22Rv1 (cell line): ENCODE data around the gene SEL1L.

Experiments
- H3K27ac ChIP-seq: fragments of 450-650 bp; 2 replicates; pipeline ENCODE4 v1.5.1; 2017
- ZFX ChIP-seq: fragments of 450-650 bp; IDR thresholded peaks from 2 replicates; pipeline ENCODE4 v1.6.1; 2017; ENCODE audit warnings: antibody characterized with exemption, borderline replicate concordance
- TF ChIP-seq, protein P1 (sequence below): fragments of 450-650 bp; IDR thresholded peaks from 2 replicates; pipeline ENCODE4 v1.5.1; 2017; ENCODE audit warnings: mild to moderate bottlenecking

SEL1L gene

DNA sequence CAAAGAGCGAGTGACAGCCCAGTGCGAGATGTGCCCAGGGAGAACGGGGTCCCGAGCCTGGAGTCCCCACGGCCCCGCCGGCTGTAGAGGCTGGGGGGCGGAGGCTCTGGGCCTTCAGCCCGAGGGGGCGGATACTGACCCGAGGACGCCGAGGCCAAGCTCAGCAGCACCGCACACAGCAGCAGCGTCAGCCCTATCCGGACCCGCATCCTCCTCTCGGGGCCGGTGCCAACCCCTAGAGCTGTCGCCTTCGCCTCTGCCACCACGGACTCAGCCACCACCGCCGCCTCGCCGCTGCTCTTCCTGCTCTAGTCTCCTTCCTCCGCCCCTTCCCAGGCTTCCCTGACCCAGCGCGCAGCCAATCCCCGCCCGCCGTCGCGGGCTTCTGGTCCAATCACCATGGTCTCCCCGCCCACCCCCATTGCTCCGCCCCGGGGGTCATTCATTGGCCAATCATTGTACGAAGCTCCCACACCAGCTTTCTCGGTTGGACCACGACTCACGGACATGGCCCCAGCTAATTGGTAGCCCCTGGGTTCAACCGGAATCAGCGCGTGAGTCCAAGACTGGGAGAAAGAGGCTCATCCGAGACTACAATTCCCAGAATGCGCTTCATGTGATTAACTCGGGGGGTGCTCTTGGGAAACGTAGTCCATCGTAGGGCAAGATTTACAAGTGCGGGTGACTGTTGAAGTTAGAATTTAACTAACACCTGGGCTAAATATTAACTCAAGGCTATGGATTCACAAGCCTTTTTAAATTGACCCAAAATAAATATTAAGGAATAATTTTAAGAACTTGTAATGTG lies at the start of gene SEL1L:
Gene SEL1L, minus strand, starts transcription at position 318 of the 808 bp plus-strand sequence. Its CDS starts 109 bp downstream, at position 209.
- peak within 1 kb of the TSS; percentile 75 for H3K27ac ChIP-seq
- TF ChIP-seq ZFX = no peak
- TF ChIP-seq, protein P1, sequence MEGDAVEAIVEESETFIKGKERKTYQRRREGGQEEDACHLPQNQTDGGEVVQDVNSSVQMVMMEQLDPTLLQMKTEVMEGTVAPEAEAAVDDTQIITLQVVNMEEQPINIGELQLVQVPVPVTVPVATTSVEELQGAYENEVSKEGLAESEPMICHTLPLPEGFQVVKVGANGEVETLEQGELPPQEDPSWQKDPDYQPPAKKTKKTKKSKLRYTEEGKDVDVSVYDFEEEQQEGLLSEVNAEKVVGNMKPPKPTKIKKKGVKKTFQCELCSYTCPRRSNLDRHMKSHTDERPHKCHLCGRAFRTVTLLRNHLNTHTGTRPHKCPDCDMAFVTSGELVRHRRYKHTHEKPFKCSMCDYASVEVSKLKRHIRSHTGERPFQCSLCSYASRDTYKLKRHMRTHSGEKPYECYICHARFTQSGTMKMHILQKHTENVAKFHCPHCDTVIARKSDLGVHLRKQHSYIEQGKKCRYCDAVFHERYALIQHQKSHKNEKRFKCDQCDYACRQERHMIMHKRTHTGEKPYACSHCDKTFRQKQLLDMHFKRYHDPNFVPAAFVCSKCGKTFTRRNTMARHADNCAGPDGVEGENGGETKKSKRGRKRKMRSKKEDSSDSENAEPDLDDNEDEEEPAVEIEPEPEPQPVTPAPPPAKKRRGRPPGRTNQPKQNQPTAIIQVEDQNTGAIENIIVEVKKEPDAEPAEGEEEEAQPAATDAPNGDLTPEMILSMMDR = no peak

- no peak for TF ChIP-seq ZFX
- TF ChIP-seq, protein P1 = no peak
- no peak overlapping the region for H3K27ac ChIP-seq
These were observed 48.8 kb upstream of the SEL1L start for GRCh38 chr14:81582420-81582819.

DNA sequence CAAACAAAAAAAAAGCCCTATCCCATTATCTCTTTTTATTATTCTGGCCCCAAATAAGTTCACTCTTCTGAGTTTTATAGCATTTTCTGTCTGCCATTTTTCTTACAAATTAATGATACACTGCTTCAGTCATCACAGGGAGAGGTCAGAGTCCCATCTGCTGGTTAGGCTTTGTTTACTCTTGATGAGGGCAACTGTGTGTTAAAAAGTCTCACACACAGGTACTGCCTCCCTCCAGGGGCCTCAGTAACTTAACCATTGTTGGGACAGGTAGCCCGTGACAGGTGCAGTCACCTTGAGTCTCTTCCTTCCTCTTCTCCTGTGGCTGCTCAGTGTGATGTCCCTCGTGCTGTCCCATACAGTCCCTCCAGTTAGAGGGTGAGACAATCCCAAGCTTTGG lies 45.5 kb upstream of the SEL1L start:
- H3K27ac ChIP-seq = no peak overlapping the region
- no peak for TF ChIP-seq ZFX
- TF ChIP-seq, protein P1 = no peak

GRCh38 chr14:81571437-81571836 lies 37.8 kb upstream of the SEL1L start:
- H3K27ac ChIP-seq = no peak overlapping the region
- TF ChIP-seq ZFX = no peak
- TF ChIP-seq, protein P1 = no peak

- H3K27ac ChIP-seq = no peak overlapping the region
- no peak for TF ChIP-seq ZFX
- TF ChIP-seq, protein P1 = no peak
These were observed 33.6 kb upstream of the SEL1L start for GRCh38 chr14:81567302-81567701.

- H3K27ac ChIP-seq = no peak overlapping the region
- TF ChIP-seq, protein P1 = peak; percentile 76
- no peak for TF ChIP-seq ZFX
These were observed 32.0 kb upstream of the SEL1L start for GRCh38 chr14:81565441-81566290.
